Ramos (cell line): ENCODE results near the gene PRKCE.
"Not testable (repeated sequence)": the region's sequence is repeated elsewhere in the genome, so short reads cannot be mapped to it uniquely, and the experiment has no call there.

Source experiments
- in situ Hi-C: fragments of 300-500 bp; cut with MboI; formaldehyde crosslinking; loops from one replicate; pipeline ENCODE4 v1.14.3; 2022; ENCODE audit warnings: low sequenced_read_pairs; ENCODE audit not compliant: unreplicated experiment

PRKCE gene

DNA sequence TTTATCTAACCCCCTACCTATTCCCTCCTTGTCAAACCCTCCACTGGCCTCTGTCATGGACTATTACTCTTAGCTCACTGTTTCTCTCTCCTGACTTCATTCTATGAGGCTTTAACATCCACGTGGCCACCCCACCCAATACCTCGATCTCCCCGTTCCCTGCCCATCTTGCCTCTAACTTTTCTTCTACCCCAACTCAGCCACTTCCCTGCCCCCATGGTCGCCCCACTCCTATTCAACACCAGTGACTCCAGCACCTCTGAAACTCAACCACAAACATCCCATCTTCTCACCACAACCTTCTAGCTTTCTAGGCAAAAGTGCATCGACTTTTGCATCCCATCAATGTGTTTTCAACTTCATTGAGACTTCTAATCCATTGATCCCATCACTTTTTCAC is 551.5 kb downstream of the PRKCE start:
- in situ Hi-C loops: no loop called here

DNA sequence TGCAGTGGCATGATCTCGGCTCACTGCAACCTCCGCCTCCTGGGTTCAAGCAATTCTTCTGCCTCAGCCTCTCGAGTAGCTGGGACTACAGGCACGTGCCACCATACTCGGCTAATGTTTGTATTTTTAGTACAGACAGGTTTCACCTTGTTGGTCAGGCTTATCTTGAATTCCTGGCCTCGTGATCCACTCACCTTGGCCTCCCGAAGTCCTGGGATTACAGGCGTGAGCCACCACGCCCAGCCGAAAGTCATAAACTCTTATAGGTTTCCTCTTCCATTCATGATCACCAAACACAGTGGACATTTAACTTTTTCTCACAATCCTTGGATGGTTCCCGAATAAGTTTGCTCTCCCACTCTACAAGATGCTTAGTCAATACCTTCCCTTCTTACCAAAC is 552.2 kb downstream of the PRKCE start:
- in situ Hi-C loops: not testable (repeated sequence)

DNA sequence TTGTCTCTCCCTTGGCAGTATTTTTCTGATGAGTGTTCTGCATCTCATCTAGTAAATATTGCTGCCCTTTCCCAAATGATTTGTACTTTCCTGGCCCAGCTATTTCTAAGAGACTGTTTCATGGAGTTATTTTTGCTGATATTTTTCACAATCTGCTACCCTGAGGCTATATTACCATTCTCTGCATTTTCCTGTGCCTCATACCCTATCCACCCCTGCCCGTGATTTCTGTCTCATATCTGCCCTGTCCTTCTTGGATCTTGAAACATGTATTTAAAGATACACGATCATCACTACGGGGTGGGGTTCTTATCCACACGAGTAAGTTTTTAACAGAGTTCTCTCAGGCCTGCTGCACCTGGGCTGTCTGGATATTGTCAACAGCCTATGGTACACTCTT is 556.1 kb downstream of the PRKCE start:
- in situ Hi-C loops: no loop called here

DNA sequence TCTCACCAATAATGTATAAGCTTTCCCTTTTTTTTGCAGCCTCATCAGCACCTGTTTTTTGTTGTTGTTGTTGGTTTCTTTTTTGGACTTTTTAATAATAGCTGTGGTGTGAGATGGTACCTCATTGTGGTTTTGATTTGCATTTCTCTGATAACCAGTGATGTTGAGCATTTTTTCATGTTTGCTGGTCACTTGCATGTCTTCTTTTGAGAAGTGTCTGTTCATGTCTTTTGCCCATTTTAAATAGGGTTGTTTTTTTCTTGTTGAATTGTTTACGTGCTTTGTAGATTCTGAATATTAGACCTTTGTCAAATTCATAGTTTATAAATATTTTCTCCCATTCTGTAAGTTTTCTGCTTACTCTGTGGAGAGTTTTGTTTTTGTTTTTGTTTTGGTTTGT is 557.3 kb downstream of the PRKCE start:
- in situ Hi-C loops: no loop called here

DNA sequence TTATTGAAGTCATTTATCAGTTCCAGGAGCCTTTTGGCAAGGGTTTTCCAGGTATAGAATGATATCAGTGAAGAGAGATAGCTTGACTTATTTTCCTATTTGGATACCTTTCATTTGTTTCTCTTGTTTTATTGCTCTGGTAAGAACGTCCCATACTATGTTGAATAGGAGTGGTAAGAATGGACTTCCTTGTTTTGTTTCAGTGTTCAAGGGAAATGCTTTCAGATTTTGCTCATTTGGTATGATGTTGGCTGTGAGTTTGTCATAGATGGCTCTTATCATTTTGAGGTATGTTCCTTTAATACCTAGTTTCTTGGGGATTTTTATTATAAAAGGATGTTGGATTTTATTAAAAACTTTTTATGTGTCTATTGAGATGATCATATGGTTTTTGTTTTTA is 558.6 kb downstream of the PRKCE start:
- in situ Hi-C loops: no loop called here

DNA sequence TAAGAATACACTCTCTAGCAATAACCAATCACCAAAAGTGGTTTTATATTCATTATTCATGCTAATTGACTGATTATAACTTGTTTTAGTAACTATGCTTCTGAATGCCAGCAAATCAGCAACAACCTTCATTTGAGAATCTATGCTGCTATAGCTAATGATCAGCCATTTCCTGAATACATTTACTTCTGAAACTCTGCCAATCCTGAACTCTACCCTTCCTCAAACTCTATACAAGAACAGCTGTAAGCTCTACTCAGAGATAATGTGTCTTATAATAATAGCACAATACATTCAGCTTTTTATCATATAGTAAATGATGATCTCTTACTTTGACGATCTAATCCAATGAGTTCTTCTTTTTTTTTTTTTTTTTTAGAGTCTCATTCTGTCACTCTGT is 560.0 kb downstream of the PRKCE start:
- in situ Hi-C loops: no loop called here

DNA sequence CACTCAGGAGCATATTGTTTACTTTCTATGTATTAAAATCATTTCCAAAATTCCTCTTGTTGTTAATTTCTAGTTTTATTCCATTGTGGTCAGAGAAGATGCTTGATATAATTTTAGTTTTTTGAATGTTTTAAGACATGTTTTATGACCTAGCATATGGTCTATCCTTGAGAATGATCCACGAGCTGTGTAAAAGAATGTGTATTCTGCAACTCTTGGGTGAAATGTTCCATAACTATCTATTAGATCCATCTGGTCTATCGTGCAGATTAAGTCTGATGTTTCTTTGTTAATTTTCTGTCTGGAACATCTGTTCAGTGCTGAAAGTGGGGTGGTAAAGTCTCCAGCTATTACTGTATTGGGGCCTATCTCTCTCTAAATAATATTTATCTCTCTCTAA is 562.4 kb downstream of the PRKCE start:
- in situ Hi-C loops: no loop called here

DNA sequence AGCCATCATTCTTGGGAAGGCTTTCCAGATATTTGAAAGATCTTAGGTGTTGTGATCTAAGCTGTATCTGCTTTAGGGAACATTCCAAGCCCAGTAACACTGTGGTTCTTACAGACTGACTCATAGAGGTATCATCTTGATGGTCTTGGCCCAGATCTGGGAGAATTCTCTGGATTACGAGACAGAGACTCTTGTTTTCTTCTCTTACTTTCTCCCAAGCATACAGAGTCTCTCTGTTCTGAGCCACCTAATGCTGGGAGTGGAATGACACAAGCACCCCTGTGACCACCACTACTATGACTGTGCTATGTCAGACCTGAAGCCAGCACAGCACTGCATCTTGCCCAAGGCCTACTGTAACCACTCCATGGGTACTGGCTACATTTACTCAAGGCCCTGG is 564.7 kb downstream of the PRKCE start:
- in situ Hi-C loops: no loop called here

DNA sequence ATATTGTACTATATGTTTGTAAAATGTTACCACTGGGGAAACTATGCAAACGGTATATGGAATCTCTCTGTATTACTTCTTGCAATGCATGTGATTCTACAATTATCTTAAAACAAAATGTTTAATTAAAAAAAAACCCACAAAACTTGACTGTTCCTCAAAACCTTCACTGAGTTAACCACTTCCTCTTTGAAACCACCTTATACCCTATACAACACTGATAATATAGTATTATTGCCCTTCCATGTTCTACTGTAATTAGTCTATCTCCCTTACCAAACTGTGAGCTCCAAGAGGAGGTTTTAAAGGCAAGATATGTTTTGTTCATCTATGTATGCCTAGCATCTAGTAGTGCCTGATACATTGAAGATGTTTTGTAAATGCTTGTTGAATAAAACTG is 572.0 kb downstream of the PRKCE start:
- in situ Hi-C loops: not testable (repeated sequence)

DNA sequence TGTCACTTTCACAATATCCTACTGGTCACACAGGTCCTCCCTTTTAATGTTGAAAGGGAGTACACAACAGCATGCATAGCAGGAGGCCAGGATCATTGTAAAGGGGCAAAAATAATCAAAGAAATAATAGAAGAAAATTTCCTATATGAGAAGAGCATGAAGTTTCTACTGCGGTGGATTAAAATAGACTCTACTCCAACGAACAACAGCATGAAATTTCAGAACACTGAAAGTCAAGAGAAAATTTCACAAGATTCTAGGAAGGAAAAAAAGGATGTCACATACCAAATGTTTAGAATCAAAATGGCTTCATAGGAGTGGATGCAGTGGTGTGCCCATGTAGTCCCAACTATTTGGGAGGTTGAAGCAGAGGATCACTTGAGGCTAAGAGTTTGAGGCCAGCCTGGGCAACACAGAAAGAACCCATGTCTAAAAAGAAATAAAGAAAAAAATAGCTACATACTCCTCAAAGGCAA is 573.7 kb downstream of the PRKCE start:
- in situ Hi-C loops: no loop called here

DNA sequence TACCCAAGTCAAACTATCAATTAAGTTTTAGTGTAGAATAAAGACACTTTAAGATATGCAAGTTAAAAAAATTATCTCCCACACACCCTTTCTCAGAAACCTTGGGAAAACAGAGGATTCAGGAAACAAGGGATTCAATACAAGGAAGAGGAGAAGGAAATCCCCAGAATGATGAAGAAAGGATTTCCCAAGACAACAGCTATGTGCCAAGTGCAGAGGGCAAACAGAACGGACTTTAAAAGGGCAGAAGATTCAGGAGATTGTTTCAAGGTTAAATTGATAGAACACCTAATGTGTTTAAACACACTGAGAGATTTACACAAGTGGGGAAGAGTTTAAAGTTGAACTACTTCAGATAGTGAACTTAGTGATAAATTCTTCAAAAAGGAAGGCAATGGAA is 574.3 kb downstream of the PRKCE start:
- in situ Hi-C loops: no loop called here

DNA sequence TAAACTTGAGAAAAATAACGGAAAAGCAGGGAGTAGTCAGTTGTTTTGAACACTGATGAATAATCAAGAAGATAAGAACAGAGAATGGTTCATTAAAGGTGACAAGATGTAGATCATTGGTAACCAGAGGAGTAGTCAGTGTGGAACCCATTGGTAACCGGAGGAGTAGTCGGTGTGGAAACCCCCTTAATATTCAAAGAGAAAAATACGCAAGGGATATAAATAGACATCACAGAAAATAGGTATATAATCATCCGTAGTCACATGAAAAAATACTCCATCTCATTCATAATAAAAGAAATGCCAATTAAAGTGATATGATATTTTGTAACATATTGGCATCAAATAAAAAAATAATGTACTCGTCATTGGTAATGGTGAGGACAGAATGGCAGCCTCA is 575.1 kb downstream of the PRKCE start:
- in situ Hi-C loops: no loop called here

DNA sequence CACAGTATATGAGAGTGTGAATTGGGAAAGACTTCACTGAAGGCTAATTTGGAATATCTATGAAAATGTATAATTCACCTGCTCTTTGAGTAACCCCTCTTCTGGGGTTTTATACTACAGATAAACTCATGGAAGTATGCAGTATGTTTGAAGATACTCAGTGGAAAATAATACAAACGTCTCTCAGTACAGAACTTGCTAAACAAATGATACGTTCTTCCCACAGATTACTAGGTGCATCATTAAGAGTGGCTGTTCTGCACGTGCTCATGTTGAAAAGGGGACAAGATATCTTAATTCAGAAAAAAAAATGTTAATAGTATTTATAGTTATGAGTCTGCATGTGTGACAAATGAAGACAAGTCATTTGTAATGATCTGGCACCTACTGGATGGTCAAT is 575.5 kb downstream of the PRKCE start:
- in situ Hi-C loops: no loop called here

DNA sequence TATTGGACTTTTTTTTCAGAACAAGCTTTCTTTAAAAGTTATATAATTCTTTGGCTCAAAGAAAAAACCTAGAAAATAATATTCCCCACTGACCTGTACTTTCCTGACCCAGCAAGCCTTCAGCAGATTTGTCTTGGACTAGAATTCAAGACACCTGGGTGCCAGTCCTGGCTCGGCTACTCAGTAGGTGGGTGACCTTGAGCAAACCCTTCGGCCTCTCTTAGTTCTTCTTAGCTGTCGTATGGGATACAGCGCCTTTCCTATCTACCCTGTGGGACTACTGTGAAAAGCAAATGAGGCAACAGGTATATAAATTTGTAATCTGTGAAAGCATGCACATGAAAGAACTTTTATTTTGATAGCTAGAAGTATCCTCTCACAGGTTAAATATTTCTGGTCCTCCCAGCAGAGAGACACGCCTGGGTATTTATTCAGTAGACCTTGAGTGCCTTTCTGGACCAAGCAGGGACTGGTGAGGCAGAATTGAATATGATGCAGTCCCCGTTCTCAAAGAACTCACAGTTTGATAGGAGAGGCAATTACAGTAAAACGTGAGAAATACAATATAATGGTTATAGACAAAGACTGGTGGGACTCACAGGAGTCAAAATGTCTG is 576.3 kb downstream of the PRKCE start:
- in situ Hi-C loops: no loop called here

DNA sequence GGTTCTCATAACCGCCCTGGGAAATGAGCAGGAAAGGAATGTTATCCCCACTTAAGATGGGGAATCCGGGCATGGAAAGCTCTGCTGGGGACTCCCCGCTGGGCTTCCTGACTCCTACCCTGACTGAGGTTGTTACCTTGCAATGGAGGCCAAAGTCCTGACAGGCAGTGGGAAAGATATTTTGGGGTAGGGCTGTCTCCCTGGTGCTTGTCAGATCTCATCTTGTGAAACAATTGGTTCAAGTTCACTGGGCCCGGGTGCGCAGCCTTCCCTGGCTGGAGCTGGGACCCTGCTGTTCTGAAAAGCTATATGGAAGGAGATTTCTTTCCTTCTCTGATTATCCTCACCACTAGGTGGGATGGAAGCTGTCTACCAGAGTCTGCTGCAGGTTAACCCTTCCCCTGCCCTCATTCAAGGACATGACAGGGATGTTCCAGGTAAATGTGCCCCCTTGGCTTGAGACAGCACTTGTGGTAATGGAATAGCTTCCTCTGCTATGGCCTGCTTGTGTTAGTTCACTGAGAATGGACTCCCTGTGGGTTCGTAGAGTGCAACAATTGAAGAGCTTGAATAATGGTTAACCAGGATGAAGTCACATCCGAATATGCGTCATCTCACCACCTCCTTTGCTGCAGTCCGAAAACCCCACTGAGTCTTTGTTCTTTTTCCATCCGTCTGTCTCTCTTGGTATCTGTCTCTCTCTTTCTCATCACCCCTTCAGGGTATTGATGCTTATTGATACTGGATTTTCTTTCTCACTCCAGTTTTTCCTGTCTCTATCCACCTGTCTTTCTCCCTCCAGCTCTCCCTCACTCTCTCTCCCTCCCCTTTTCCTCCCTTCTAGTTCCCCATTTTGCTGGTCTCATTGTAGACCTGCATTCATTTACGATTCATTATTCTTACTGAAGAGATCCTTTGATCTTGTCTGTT is 577.9 kb downstream of the PRKCE start:
- in situ Hi-C loops: no loop called here

DNA sequence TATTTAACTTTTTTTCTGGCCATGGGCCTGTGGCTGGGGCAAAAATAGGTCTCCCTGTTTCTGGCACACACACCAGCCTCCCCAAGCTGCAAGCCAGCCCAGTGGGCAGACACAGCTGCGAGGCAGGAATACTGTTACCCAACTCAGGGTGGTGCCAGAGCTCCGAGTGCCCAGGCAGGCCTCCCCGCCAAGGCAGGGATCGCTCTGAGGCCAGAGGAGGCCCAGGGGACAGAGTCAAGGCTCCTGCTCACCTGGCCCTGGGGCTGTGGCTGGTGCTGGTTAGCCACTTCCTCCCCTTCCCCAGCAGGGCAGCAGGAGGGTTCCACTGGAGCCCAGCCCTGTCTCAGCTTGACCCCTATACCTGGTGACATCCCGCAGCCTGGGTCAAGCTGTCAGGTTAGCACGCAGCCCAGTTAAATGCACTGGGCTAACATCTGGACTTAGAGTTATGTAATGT is 578.7 kb downstream of the PRKCE start:
- in situ Hi-C loops: no loop called here

DNA sequence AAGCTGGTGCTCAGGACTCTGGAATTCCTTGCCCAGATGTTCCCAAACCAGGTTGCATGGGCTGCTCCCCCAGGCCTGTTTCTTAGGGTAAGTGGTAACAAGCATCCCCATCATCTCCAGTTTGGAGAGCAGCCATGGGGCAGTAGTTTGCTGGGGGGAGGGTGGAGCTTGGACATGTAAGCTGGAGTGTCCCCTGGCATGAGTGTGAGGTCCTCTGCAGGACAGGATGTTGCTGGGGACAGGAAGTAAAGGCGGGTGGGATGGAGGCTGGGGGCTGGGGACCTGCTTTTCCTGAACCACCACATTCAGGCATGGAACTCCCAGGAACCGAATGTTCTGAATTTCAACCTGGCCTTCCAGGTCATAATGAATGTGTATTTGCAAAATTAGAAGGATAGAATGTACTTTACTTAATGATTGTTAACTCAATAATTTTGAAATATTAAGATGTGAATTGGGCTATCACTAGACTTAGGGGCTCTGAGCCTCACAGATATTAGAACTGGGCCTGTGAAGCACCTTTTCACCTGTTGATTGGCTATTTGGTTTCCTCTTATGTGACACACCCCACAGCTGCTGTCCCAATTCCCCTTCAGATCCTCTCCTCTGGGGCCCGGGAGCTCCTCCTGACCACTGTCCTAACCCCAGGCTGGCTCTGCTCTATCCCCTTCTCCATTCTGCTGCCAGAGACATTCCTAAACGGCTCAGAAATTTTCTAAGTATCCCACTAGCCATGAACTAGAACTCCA is 579.4 kb downstream of the PRKCE start:
- in situ Hi-C loops: no loop called here

DNA sequence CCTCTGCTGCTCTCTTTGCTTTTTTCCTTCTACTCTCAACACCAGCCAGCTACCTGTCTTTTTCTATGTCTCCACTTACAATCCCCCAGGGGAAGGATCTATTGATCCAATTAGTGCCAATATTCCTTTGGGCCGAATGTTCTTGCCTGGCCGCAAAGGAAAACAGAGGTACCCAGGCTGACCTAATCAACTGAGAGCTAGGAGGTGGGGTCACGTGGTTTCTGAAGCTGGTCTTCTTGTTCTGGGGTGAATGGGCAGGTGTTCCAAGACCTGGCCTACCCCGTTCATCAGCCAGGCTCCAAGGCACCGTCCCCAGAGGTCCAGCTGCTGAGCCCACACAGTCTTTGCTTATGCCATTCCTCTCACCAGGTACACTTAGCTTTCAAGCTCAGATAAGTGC is 580.2 kb downstream of the PRKCE start:
- in situ Hi-C loops: no loop called here

DNA sequence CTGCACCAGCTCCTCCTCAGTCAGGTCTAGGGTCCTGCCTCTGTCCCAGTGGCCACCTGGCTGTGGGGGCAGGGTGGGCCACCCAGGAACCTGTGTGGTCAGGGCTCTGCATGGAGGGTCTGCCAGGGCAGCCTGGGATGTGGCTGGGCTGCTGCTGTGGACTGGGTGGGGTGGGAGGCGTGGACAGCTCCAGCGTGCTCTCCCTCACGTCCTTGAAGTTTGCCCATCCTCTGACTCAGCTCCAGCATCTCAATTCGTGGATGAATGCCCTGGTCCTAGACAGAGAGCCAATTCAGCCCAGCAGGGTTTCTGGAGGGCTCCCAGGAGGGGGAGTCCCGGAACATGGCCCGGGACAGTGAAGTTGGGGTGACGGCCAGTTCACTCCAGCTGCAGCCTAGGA is 581.4 kb downstream of the PRKCE start:
- in situ Hi-C loops: no loop called here

DNA sequence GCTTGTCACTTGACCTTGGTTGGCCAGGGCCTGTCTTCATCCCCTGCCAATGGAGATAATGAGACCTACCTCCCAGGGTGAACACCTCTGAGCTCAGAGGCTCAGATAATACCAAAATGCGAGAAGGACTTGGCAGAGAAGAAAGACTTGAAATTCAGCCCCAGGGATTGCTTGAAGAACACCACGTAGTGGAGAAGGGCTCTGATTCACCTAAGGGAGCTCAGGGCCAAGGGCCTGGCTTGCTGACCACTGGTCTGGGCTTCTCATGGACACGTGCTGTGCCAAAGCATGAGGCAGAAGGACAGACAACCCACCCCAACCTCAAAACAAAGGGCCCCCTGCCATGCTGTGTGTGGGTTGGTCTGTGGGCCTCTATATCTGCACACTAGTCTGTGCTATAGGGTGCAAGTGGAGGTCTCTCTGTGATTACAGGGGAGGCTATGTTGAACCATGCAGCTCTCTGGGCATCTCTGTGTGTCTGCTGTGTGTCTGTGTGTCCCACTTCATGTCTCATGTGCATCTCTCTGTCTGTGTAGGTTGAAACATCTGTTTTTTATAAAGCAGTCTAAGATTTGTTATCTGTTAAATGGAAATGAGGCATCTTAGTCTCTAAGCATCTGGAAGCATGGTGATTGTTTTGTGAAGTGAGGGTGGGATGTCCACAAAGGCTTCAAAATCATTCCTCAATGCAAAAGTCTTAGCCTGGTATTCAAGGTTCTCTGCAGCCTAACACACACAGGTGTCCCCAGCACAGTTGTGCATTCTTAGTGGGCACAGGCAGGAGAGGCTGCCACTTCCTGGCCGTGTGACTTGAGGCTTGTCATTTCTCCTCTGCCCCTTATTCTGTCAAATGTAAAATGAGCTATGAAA is 584.8 kb downstream of the PRKCE start:
- in situ Hi-C loops: no loop called here
